Thoracic aorta (tissue), 2 donors: Measurements from ENCODE around the gene ZNF385B. TPM values are rescaled to one million over a fixed set of nuclear protein-coding genes. Genes with fewer than 3 reads are reported as not detected.

Source experiments
- ATAC-seq: fragments of 150-250 bp; one replicate; pipeline ENCODE4 v1.8.0; 2017; ENCODE audit warnings: low read depth; ENCODE audit not compliant: insufficient number of reproducible peaks, low FRiP score
- DNase-seq: peaks from one replicate; pipeline ENCODE4 v3.0.0-alpha.2; 2020; ENCODE audit warnings: low spot score
- H3K27ac ChIP-seq, 2 donors: fragments of 200-600 bp; sonication (generic); 1 replicate in 1 of 2; 2 replicates in 1 of 2; pipeline ENCODE4 v1.5.1; 2016; ENCODE audit warnings: mild to moderate bottlenecking in 2 of 2, moderate library complexity in 2 of 2
- H3K27me3 ChIP-seq: fragments of 200-600 bp; sonication (generic); replicated peaks from 2 replicates; pipeline ENCODE4 v1.6.0; 2016; ENCODE audit warnings: mild to moderate bottlenecking; ENCODE audit not compliant: insufficient read depth
- H3K36me3 ChIP-seq: fragments of 200-600 bp; sonication (generic); one replicate; pipeline ENCODE4 v1.5.1; 2016
- H3K4me1 ChIP-seq, 2 donors: fragments of 200-600 bp; sonication (generic); 1 replicate in 1 of 2; 2 replicates in 1 of 2; pipeline versions ENCODE4 v1.5.1 to v1.6.0; 2016; ENCODE audit warnings: low read depth in 2 of 2, mild to moderate bottlenecking in 1 of 2; ENCODE audit not compliant: control insufficient read depth in 1 of 2
- H3K4me3 ChIP-seq: fragments of 200-600 bp; sonication (generic); 2 replicates; pipeline ENCODE4 v1.5.1; 2016; ENCODE audit warnings: mild to moderate bottlenecking
- H3K9me3 ChIP-seq: fragments of 200-600 bp; sonication (generic); 2 replicates; pipeline ENCODE4 v1.5.1; 2016
- total RNA-seq, 2 donors: library from RNA; depleted of rRNA; stranded (reverse); fragments of >200 nt; gene quantifications; one replicate each; pipeline versions ENCODE4 v1.1.0 to v1.2.3, GENCODE V29; 2016
- TF ChIP-seq, protein P1 (sequence below): fragments of 200-600 bp; sonication (generic); IDR thresholded peaks from one replicate; pipeline ENCODE4 v1.5.1; 2019; ENCODE audit warnings: antibody characterized with exemption

Gene ZNF385B
- total RNA-seq, 2 donors from 2014 or later: 0.41 to 1.9 TPM

GRCh38 chr2:179751163-179751809 lies 110.1 kb downstream of the ZNF385B start:
- DNase-seq (no peak), ATAC-seq (no peak)
- no peaks in the 10 kb centered on the region for H3K27me3 ChIP-seq
- H3K4me3 ChIP-seq: no peak overlapping the region
- H3K4me1 ChIP-seq: no peaks in the 10 kb centered on the region
- H3K36me3 ChIP-seq: no peaks in the 10 kb centered on the region
- no peak overlapping the region for H3K27ac ChIP-seq
- no peaks in the 10 kb centered on the region for H3K9me3 ChIP-seq
- TF ChIP-seq, protein P1, sequence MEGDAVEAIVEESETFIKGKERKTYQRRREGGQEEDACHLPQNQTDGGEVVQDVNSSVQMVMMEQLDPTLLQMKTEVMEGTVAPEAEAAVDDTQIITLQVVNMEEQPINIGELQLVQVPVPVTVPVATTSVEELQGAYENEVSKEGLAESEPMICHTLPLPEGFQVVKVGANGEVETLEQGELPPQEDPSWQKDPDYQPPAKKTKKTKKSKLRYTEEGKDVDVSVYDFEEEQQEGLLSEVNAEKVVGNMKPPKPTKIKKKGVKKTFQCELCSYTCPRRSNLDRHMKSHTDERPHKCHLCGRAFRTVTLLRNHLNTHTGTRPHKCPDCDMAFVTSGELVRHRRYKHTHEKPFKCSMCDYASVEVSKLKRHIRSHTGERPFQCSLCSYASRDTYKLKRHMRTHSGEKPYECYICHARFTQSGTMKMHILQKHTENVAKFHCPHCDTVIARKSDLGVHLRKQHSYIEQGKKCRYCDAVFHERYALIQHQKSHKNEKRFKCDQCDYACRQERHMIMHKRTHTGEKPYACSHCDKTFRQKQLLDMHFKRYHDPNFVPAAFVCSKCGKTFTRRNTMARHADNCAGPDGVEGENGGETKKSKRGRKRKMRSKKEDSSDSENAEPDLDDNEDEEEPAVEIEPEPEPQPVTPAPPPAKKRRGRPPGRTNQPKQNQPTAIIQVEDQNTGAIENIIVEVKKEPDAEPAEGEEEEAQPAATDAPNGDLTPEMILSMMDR: peak; percentile 66

- Histone ChIP-seq H3K27me3 (no peaks in the 10 kb centered on the region), H3K9me3 (no peaks in the 10 kb centered on the region), H3K27ac (no peak overlapping the region), H3K4me3 (no peak overlapping the region), H3K4me1 (no peaks in the 10 kb centered on the region), H3K36me3 (no peaks in the 10 kb centered on the region)
- no peak for DNase-seq
- no peak for ATAC-seq
- TF ChIP-seq, protein P1: no peak
These were observed 112.2 kb downstream of the ZNF385B start for GRCh38 chr2:179749210-179749609.

GRCh38 chr2:179746981-179747380 lies 114.4 kb downstream of the ZNF385B start:
- Histone ChIP-seq H3K4me3 (no peak overlapping the region), H3K4me1 (no peaks in the 10 kb centered on the region), H3K36me3 (no peaks in the 10 kb centered on the region), H3K9me3 (no peaks in the 10 kb centered on the region), H3K27ac (no peak overlapping the region), H3K27me3 (no peaks in the 10 kb centered on the region)
- DNase-seq (no peak), ATAC-seq (no peak)
- TF ChIP-seq, protein P1: no peak

- no peak overlapping the region for H3K27ac ChIP-seq
- TF ChIP-seq, protein P1: no peak
- H3K27me3 ChIP-seq: no peaks in the 10 kb centered on the region
- no peaks in the 10 kb centered on the region for H3K4me1 ChIP-seq
- no peaks in the 10 kb centered on the region for H3K9me3 ChIP-seq
- H3K4me3 ChIP-seq: no peak overlapping the region
- ATAC-seq: no peak
- no peak for DNase-seq
- no peaks in the 10 kb centered on the region for H3K36me3 ChIP-seq
These were observed 115.7 kb downstream of the ZNF385B start for GRCh38 chr2:179745635-179746256.

DNA sequence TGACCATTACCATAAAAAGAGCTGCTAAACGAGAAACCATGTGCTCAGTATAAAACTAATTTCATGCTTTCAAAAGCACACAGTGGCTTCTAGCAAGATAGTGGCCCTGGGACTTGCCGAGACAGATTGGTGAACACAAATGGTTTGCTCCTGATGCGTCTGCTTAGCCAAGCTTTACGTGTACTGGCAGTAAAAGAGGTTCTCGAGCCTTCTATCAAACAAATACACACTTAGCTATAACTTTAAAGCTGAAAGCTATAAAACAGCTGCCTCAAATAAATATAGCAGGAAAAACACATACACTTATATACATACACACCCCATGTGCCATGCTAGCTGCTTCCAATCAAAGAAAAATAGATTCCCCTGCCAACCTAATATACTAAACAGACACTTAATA lies 117.0 kb downstream of the ZNF385B start:
- DNase-seq: no peak
- no peak overlapping the region for H3K27ac ChIP-seq

More for the DNA sequence above, 117.0 kb downstream of the ZNF385B start:
- TF ChIP-seq, protein P1: no peak
- H3K9me3 ChIP-seq: no peaks in the 10 kb centered on the region
- no peaks in the 10 kb centered on the region for H3K4me1 ChIP-seq
- no peaks in the 10 kb centered on the region for H3K27me3 ChIP-seq
- no peak overlapping the region for H3K4me3 ChIP-seq
- no peak for ATAC-seq
- H3K36me3 ChIP-seq: no peaks in the 10 kb centered on the region
